ENCODE measurements around the gene REPS1. TPM values are rescaled to one million over a fixed set of nuclear protein-coding genes. Genes with fewer than 3 reads are reported as not detected.

The REPS1 gene, protein sequence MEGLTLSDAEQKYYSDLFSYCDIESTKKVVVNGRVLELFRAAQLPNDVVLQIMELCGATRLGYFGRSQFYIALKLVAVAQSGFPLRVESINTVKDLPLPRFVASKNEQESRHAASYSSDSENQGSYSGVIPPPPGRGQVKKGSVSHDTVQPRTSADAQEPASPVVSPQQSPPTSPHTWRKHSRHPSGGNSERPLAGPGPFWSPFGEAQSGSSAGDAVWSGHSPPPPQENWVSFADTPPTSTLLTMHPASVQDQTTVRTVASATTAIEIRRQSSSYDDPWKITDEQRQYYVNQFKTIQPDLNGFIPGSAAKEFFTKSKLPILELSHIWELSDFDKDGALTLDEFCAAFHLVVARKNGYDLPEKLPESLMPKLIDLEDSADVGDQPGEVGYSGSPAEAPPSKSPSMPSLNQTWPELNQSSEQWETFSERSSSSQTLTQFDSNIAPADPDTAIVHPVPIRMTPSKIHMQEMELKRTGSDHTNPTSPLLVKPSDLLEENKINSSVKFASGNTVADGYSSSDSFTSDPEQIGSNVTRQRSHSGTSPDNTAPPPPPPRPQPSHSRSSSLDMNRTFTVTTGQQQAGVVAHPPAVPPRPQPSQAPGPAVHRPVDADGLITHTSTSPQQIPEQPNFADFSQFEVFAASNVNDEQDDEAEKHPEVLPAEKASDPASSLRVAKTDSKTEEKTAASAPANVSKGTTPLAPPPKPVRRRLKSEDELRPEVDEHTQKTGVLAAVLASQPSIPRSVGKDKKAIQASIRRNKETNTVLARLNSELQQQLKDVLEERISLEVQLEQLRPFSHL
- 37.0 TPM for total RNA-seq
- polyA plus RNA-seq (ENCODE audit: insufficient read depth, low read depth, low replicate concordance): 33.4 TPM
- long read RNA-seq, donor 1, partial matches to known transcripts: 0 of 4 reads
- long read RNA-seq, donor 1, other reads (novel, unspliced or antisense): 0 of 4 reads
- long read RNA-seq, donor 2, partial matches to known transcripts: 0 of 1 reads
- long read RNA-seq, donor 2, other reads (novel, unspliced or antisense): 0 of 1 reads
- long read RNA-seq, donor 3, partial matches to known transcripts: 0 of 4 reads
- long read RNA-seq, donor 3, other reads (novel, unspliced or antisense): 0 of 4 reads
- long read RNA-seq, donor 4, full-length matches to known transcripts: 3 of 9 reads
- long read RNA-seq, donor 4, partial matches to known transcripts: 6 of 9 reads
- long read RNA-seq, donor 4, other reads (novel, unspliced or antisense): 0 of 9 reads
- long read RNA-seq, donor 5, partial matches to known transcripts: 0 of 1 reads
- long read RNA-seq, donor 5, other reads (novel, unspliced or antisense): 0 of 1 reads
- long read RNA-seq, donor 6, partial matches to known transcripts: 174 of 190 reads
- long read RNA-seq, donor 6, other reads (novel, unspliced or antisense): 16 of 190 reads
- long read RNA-seq, donor 7, full-length matches to known transcripts: 11 of 27 reads
- long read RNA-seq, donor 7, partial matches to known transcripts: 7 of 27 reads
- long read RNA-seq, donor 7, other reads (novel, unspliced or antisense): 9 of 27 reads
- long read RNA-seq, donor 8, partial matches to known transcripts: 6 of 7 reads
- long read RNA-seq, donor 8, other reads (novel, unspliced or antisense): 0 of 7 reads
- long read RNA-seq, donor 9, partial matches to known transcripts: 0 of 1 reads
- long read RNA-seq, donor 9, other reads (novel, unspliced or antisense): 0 of 1 reads
- long read RNA-seq, donor 10, full-length matches to known transcripts: 5 of 5 reads
- long read RNA-seq, donor 10, partial matches to known transcripts: 0 of 5 reads
- long read RNA-seq, donor 10, other reads (novel, unspliced or antisense): 0 of 5 reads

DNA sequence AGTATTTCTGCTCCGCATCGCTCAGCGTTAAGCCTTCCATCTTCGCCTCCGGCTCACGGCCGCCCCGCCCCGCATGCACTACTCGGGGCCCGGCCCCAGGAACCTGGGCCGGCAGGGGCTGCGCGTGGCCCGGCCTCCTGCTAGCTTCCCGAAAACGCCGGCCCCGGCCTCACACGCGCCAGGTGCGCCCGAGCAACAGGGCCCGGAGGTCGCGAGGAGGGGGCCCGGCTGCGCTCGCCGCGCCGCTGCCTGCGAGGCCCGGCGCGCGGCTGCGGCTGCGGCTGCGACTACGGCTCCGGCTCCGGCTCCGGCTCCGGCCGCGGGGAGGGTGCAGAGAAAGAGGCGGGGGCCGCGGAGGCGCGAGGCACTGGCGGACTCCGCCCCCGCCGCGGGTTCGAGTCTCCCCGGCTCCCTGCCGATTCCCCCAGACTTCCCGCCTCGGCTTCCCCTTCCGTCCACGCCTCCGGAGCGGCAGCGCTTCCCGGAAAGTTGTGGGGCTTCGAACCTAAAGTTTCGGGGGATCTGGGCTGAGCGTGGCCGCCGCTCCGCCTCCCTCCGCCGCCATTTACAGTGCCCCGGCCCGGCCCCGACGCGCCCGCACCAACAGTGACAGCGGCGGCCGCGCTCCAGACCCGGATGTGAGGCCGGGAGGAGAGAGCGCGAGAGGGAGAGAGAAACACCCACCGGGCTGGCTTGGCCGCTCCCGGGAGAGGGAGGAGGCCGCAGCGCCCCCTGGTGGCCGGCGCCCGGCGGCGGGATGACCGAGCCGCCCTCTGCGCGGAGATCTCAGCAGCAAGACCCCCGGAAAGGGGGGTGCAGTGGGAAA lies at the start of gene REPS1:
REPS1 (minus strand) TSS at position 611 of the 826 bp plus-strand sequence; CDS start at position 40, 571 bp downstream.
- Histone ChIP-seq H3K9ac (ENCODE audit: low read length in 3 of 3) (peak within 1 kb of the TSS; percentile 56 to 82 (median 76)), H3K27me3 (ENCODE audit: control insufficient read depth, insufficient read depth, low read length) (no peaks in the 10 kb centered on the region), H3K4me1 (ENCODE audit: control insufficient read depth in 2 of 3, insufficient read depth in 2 of 3, low read depth in 1 of 3, low read length in 3 of 3) (peaks cover 0 to 5% (median 0%) of the 10 kb centered on the region in 3 donors), H3K36me3 (ENCODE audit: control insufficient read depth in 2 of 3, insufficient read depth in 3 of 3, low read length in 3 of 3) (no peaks in the 10 kb centered on the region), H3K27ac (ENCODE audit: low read depth in 2 of 2, low read length in 2 of 2) (peak within 1 kb of the TSS; percentile 83 to 85), H3K9me3 (ENCODE audit: control insufficient read depth in 2 of 3, insufficient read depth in 1 of 3, low read length in 3 of 3) (no peaks in the 10 kb centered on the region), H3K4me3 (ENCODE audit: low read length in 3 of 3) (peak within 1 kb of the TSS; percentile 63 to 76 (median 70))
- DNase-seq (peak; percentile 95 to 97 (median 96)), FAIRE-seq (no peak)
- TF ChIP-seq, protein P1, sequence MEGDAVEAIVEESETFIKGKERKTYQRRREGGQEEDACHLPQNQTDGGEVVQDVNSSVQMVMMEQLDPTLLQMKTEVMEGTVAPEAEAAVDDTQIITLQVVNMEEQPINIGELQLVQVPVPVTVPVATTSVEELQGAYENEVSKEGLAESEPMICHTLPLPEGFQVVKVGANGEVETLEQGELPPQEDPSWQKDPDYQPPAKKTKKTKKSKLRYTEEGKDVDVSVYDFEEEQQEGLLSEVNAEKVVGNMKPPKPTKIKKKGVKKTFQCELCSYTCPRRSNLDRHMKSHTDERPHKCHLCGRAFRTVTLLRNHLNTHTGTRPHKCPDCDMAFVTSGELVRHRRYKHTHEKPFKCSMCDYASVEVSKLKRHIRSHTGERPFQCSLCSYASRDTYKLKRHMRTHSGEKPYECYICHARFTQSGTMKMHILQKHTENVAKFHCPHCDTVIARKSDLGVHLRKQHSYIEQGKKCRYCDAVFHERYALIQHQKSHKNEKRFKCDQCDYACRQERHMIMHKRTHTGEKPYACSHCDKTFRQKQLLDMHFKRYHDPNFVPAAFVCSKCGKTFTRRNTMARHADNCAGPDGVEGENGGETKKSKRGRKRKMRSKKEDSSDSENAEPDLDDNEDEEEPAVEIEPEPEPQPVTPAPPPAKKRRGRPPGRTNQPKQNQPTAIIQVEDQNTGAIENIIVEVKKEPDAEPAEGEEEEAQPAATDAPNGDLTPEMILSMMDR (IDR thresholded peaks at IDR 0.05; ENCODE audit: borderline replicate concordance, extremely low read depth, insufficient read depth): peak; percentile 74
- intact Hi-C loops (cut with DNase I): no loop called here

DNA sequence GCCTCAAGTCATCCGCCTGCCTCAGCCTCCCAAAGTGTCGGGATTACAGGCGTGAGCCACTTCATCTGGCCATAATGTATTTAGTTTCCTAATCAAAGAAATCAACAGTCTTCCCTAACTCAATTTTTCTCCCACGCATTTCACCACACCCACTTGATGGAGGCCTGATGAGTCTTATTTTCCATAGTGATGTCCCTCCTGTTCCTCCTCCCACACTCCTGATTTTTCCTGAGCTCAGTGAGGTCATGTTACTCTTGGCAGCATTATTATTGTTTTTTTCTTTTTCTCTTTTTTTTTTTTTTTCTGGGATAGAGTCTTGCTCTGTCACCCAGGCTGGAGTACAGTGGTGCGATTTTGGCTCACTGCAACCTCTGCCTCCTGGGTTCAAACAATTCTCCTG lies 49.4 kb upstream of the REPS1 start:
- FAIRE-seq: no peak
- H3K4me1 ChIP-seq (ENCODE audit: control insufficient read depth in 2 of 3, insufficient read depth in 2 of 3, low read depth in 1 of 3, low read length in 3 of 3): no peaks in the 10 kb centered on the region
- TF ChIP-seq, protein P1 (IDR thresholded peaks at IDR 0.05; ENCODE audit: borderline replicate concordance, extremely low read depth, insufficient read depth): no peak
- H3K27ac ChIP-seq (ENCODE audit: low read depth in 2 of 2, low read length in 2 of 2): no peak overlapping the region
- H3K27me3 ChIP-seq (ENCODE audit: control insufficient read depth, insufficient read depth, low read length): no peaks in the 10 kb centered on the region
- H3K9me3 ChIP-seq (ENCODE audit: control insufficient read depth in 2 of 3, insufficient read depth in 1 of 3, low read length in 3 of 3): no peaks in the 10 kb centered on the region
- H3K4me3 ChIP-seq (ENCODE audit: low read length in 3 of 3): no peak overlapping the region
- no peak overlapping the region for H3K9ac ChIP-seq (ENCODE audit: low read length in 3 of 3)
- DNase-seq: peak in 1 of 5 donors; percentile 11
- intact Hi-C loops (cut with DNase I): no loop called here
- H3K36me3 ChIP-seq (ENCODE audit: control insufficient read depth in 2 of 3, insufficient read depth in 3 of 3, low read length in 3 of 3): peaks cover 0 to 2% (median 0%) of the 10 kb centered on the region in 3 donors

All from kidney (tissue), 22 donors.